Measurements from ENCODE around the gene NGDN.

DNA sequence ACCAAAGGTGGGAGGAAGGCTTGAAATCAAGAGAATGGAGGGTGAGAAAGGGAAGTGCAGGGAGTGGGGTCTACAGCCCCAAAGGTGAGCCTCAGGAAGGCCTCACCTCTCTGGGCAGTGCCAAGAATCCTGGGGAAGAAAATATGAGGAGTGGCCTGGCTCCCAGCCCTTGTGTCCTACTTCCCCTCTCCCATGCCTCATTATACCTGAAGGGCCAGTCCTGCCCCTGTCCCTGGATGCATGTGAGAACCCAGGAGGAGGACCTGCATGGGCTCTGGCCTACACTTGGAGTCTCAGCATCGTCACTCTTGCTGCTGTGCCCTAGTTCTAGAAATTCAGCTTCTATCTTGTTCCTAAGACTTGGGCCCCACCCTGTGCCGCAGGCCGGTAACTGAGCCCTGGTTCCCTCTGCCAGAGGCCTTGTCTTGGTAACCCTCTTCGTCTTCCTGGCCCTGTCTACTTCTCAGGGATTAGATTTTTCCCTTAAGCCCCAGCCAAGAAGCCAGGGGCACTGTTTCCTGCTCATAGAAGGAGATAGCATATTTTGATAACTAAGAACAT lies 23.1 kb upstream of the NGDN start:
- TF ChIP-seq, protein P1, sequence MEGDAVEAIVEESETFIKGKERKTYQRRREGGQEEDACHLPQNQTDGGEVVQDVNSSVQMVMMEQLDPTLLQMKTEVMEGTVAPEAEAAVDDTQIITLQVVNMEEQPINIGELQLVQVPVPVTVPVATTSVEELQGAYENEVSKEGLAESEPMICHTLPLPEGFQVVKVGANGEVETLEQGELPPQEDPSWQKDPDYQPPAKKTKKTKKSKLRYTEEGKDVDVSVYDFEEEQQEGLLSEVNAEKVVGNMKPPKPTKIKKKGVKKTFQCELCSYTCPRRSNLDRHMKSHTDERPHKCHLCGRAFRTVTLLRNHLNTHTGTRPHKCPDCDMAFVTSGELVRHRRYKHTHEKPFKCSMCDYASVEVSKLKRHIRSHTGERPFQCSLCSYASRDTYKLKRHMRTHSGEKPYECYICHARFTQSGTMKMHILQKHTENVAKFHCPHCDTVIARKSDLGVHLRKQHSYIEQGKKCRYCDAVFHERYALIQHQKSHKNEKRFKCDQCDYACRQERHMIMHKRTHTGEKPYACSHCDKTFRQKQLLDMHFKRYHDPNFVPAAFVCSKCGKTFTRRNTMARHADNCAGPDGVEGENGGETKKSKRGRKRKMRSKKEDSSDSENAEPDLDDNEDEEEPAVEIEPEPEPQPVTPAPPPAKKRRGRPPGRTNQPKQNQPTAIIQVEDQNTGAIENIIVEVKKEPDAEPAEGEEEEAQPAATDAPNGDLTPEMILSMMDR (IDR thresholded peaks at IDR 0.05), result no peak
- TF ChIP-seq RAD21 (IDR thresholded peaks at IDR 0.05; ENCODE audit: low read length) (no peak), POLR2AphosphoS5 (IDR thresholded peaks at IDR 0.05; ENCODE audit: low read depth, low read length) (no peak), EP300 (IDR thresholded peaks at IDR 0.05; ENCODE audit: borderline replicate concordance in 1 of 2, low read depth in 1 of 2, low read length in 1 of 2) (no peak), USF2 (IDR thresholded peaks at IDR 0.05; ENCODE audit: borderline replicate concordance, low read depth, low read length) (no peak), USF1 (IDR thresholded peaks at IDR 0.05; ENCODE audit: borderline replicate concordance, low read depth) (no peak), TEAD4 (IDR thresholded peaks at IDR 0.05; ENCODE audit: borderline replicate concordance, insufficient read depth) (no peak)

All from SK-N-SH (cell line).